A549 (cell line): Measurements from ENCODE around the gene SSR2.

Source experiments
- POLR2A ChIP-seq: IDR thresholded peaks from 2 replicates; pipeline ENCODE4 v1.6.1; 2012; ENCODE audit warnings: mild to moderate bottlenecking, low read length
- TF ChIP-seq, protein P1 (sequence below): fragments of 450-650 bp; IDR thresholded peaks from 2 replicates; pipeline ENCODE4 v1.6.1; 2014; ENCODE audit warnings: antibody characterized with exemption

DNA sequence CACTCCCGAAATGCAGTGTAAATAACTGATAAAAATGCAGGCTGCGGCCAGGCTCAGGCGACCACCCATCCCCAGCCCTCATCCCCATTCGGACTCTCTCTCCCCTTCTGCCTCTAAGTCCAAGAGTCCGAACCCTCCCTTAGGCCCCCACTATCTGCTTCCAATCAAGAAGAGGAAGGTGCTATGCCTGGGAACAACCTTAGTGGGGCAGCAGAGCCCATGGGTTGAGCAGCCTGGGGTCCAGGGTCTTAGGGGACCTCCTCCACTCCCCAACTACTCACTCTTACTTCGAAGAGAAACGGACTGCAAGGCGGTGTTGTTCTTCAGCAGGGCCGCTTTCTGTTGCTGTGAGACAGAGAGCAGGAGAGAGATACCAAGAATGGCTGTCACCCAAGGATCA is 54.6 kb downstream of the SSR2 start:
- TF ChIP-seq POLR2A, result no peak
- TF ChIP-seq, protein P1, sequence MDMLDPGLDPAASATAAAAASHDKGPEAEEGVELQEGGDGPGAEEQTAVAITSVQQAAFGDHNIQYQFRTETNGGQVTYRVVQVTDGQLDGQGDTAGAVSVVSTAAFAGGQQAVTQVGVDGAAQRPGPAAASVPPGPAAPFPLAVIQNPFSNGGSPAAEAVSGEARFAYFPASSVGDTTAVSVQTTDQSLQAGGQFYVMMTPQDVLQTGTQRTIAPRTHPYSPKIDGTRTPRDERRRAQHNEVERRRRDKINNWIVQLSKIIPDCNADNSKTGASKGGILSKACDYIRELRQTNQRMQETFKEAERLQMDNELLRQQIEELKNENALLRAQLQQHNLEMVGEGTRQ, result no peak
